HepG2 (cell line): ENCODE results near the gene RPP25L. TPM values are rescaled to one million over a fixed set of nuclear protein-coding genes. Genes with fewer than 3 reads are reported as not detected.

ENCODE experiments used
- ATAC-seq: fragments of 200-7000 bp; cut with Tn5 transposase; 3 replicates; pipeline ENCODE4 v1.9.1; 2020; ENCODE audit warnings: mild to moderate bottlenecking, moderate library complexity
- BruUV-seq: library from RNA; stranded (reverse); fragments of 400-500 nt; replicated peaks from 2 replicates; lab custom pipeline; 2021; lab: Mats Ljungman, UMichigan
- CTCF ChIA-PET: fragments of 300-600 bp; formaldehyde crosslinking; extraction: SDS; loops from one replicate; lab custom pipeline; 2021; ENCODE audit warnings: low total read pairs, inconsistent platforms, low intra/inter-chr PET ratio; lab: Yijun Ruan, JAX
- POLR2A ChIA-PET: fragments of 350-600 bp; sonication (Branson Sonifier 250); formaldehyde crosslinking; loops from one replicate; lab custom pipeline; 2020; ENCODE audit warnings: antibody characterized with exemption, inconsistent platforms; lab: Yijun Ruan, JAX
- DNase-seq: peaks from one replicate; pipeline ENCODE4 v3.0.0-alpha.2; 2015; ENCODE audit warnings: low spot score
- FAIRE-seq: peaks from 3 replicates; lab custom pipeline; 2011; peaks lifted over from hg19 to GRCh38; lab: Jason Lieb, UNC
- H2AFZ ChIP-seq: one replicate; pipeline ENCODE4 v1.6.1; 2011; ENCODE audit warnings: low read length, inconsistent platforms
- H3K27ac ChIP-seq: fragments of 300-600 bp; 3 replicates; pipeline ENCODE4 v1.8.0; 2011; ENCODE audit warnings: mixed run types, mild to moderate bottlenecking, mixed read lengths, low read length, inconsistent platforms; ENCODE audit not compliant: insufficient read depth; ENCODE audit errors: extremely low read length
- H3K27me3 ChIP-seq, 2 experiments: fragments of 200-600 bp in 1 of 2; 2 replicates in 1 of 2; 3 replicates in 1 of 2; pipeline versions ENCODE4 v1.6.0 to v1.8.0; 2011; ENCODE audit warnings: low read length in 2 of 2, mild to moderate bottlenecking in 2 of 2, moderate library complexity in 2 of 2, inconsistent platforms in 1 of 2; ENCODE audit not compliant: insufficient read depth in 2 of 2, control insufficient read depth in 1 of 2
- H3K36me3 ChIP-seq, 2 experiments: fragments of 200-600 bp in 1 of 2; replicated peaks in 1 of 2; 2 replicates in 1 of 2; 3 replicates in 1 of 2; pipeline versions ENCODE4 v1.5.1 to v1.8.0; 2011; ENCODE audit warnings: low read length in 2 of 2, inconsistent platforms in 1 of 2; ENCODE audit not compliant: insufficient read depth in 2 of 2, control insufficient read depth in 1 of 2
- H3K4me1 ChIP-seq: 2 replicates; pipeline ENCODE4 v1.5.1; 2012; ENCODE audit warnings: low read length, inconsistent platforms; ENCODE audit not compliant: insufficient read depth
- H3K4me2 ChIP-seq: 2 replicates; pipeline ENCODE4 v1.6.0; 2011; ENCODE audit warnings: low read depth, low read length, inconsistent platforms
- H3K4me3 ChIP-seq, 3 experiments: fragments of 200-600 bp in 1 of 3; sonication (generic), shearing (Covaris generic) in 1 of 3; replicated peaks in 1 of 3; 2 replicates each; pipeline ENCODE4 v1.5.1; 2011 to 2016; ENCODE audit warnings: low read length in 3 of 3, inconsistent platforms in 2 of 3, low read depth in 2 of 3, mild to moderate bottlenecking in 2 of 3, control low read depth in 1 of 3, mixed read lengths in 1 of 3; ENCODE audit not compliant: insufficient read depth in 1 of 3
- H3K79me2 ChIP-seq: one replicate; pipeline ENCODE4 v1.6.1; 2011; ENCODE audit warnings: low read length, inconsistent platforms; ENCODE audit not compliant: insufficient read depth
- H3K9ac ChIP-seq: 2 replicates; pipeline ENCODE4 v1.6.0; 2011; ENCODE audit warnings: mild to moderate bottlenecking, low read depth, low read length, inconsistent platforms; ENCODE audit not compliant: insufficient read depth
- H3K9me3 ChIP-seq: 2 replicates; pipeline ENCODE4 v1.5.1; 2012; ENCODE audit warnings: mild to moderate bottlenecking, low read length
- H4K20me1 ChIP-seq: 2 replicates; pipeline ENCODE4 v1.6.0; 2011; ENCODE audit warnings: inconsistent platforms, mild to moderate bottlenecking, low read length, moderate library complexity; ENCODE audit not compliant: insufficient read depth
- EHMT2 ChIP-seq: fragments of 200-600 bp; sonication (generic); IDR thresholded peaks from 2 replicates; pipeline ENCODE4 v1.7.0; 2017; ENCODE audit warnings: antibody characterized with exemption, low read depth, low read length, borderline replicate concordance
- GATA4 ChIP-seq: sonication (generic); IDR thresholded peaks from 2 replicates; pipeline ENCODE4 v1.6.1; 2016; ENCODE audit warnings: antibody characterized with exemption, low read depth, borderline replicate concordance
- IRF2 ChIP-seq: IDR thresholded peaks from 2 replicates; pipeline ENCODE4 v1.6.1; 2018; ENCODE audit warnings: missing genetic modification reagents, missing compliant biosample characterization
- KDM2A ChIP-seq: sonication (generic); formaldehyde crosslinking; IDR thresholded peaks from 2 replicates; pipeline ENCODE4 v1.4.0; 2020; ENCODE audit warnings: low read depth, missing genetic modification reagents, borderline replicate concordance
- MED1 ChIP-seq: sonication (generic); formaldehyde crosslinking; IDR thresholded peaks from 2 replicates; pipeline ENCODE4 v1.4.0; 2020; ENCODE audit warnings: missing genetic modification reagents
- MXD1 ChIP-seq: sonication (generic); formaldehyde crosslinking; IDR thresholded peaks from 2 replicates; pipeline ENCODE4 v1.4.0; 2020; ENCODE audit warnings: mild to moderate bottlenecking, missing genetic modification reagents
- PHF21A ChIP-seq: sonication (generic); formaldehyde crosslinking; IDR thresholded peaks from 2 replicates; pipeline ENCODE4 v1.5.0; 2020; ENCODE audit warnings: mild to moderate bottlenecking, missing genetic modification reagents
- PREB ChIP-seq: sonication (generic); formaldehyde crosslinking; IDR thresholded peaks from 2 replicates; pipeline ENCODE4 v1.4.0; 2020; ENCODE audit warnings: missing genetic modification reagents
- SMAD9 ChIP-seq: sonication (generic); formaldehyde crosslinking; IDR thresholded peaks from 2 replicates; pipeline ENCODE4 v1.5.1; 2020; ENCODE audit warnings: mild to moderate bottlenecking, missing genetic modification reagents
- SNAPC4 ChIP-seq: sonication (generic); formaldehyde crosslinking; IDR thresholded peaks from 2 replicates; pipeline ENCODE4 v1.4.0; 2020; ENCODE audit warnings: mild to moderate bottlenecking, missing genetic modification reagents
- TBL1XR1 ChIP-seq: fragments of 150-350 bp; IDR thresholded peaks from 2 replicates; pipeline ENCODE4 v1.6.1; 2014; ENCODE audit warnings: borderline replicate concordance, low read length; ENCODE audit not compliant: partially characterized antibody
- TCF7L2 ChIP-seq: IDR thresholded peaks from 2 replicates; pipeline ENCODE4 v1.6.1; 2011; ENCODE audit warnings: mild to moderate bottlenecking, low read depth, low read length, moderate library complexity
- TOPORS ChIP-seq: sonication (generic); formaldehyde crosslinking; IDR thresholded peaks from 2 replicates; pipeline ENCODE4 v1.8.0; 2023; ENCODE audit warnings: mild to moderate bottlenecking, missing genetic modification reagents
- ZFP91 ChIP-seq: sonication (generic); formaldehyde crosslinking; IDR thresholded peaks from 2 replicates; pipeline ENCODE4 v1.9.0; 2022; ENCODE audit warnings: missing genetic modification reagents, mild to moderate bottlenecking, borderline replicate concordance
- WGBS: methylation state at CpG from one replicate; pipeline ENCODE4 v1.1.6; 2017; ENCODE audit warnings: low lambda C conversion rate; 5-methylcytosine and 5-hydroxymethylcytosine counted together
- in situ Hi-C: cut with HindIII; loops from 2 replicates; pipeline ENCODE4 v1.10.0; 2017; ENCODE audit warnings: low pct_unique_long_range_greater_than_20kb; ENCODE audit not compliant: extremely low pct_ligation_motif_present
- intact Hi-C: fragments of 100-400 bp; cut with micrococcal nuclease; formaldehyde crosslinking; loops from one replicate; pipeline ENCODE4 v1.10.0; 2022; ENCODE audit not compliant: unreplicated experiment
- polyA plus RNA-seq, 8 experiments: library from polyadenylated mRNA; depleted of rRNA in 3 of 8; stranded (reverse) in 7 of 8; unstranded in 1 of 8; fragments of >200 nt; fragmentation: Illumina TruSeq in 4 of 8; extraction: Trizol in 4 of 8; gene quantifications; 2 replicates each; pipeline versions ENCODE4 v1.2.1 to v1.2.3, GENCODE V29; 2011 to 2016; ENCODE audit warnings: low read depth in 4 of 8, missing spikeins in 1 of 8, mixed read lengths in 1 of 8; ENCODE audit not compliant: insufficient read depth in 1 of 8
- total RNA-seq, 5 experiments: library from RNA; depleted of rRNA; stranded (reverse); fragments of >200 nt; fragmentation: Illumina TruSeq; extraction: Trizol; gene quantifications; 2 replicates each; pipeline ENCODE4 v1.2.3, GENCODE V29; 2016; ENCODE audit warnings: low read depth in 1 of 5
- TF ChIP-seq, protein P1 (sequence below): sonication (generic); formaldehyde crosslinking; IDR thresholded peaks from 2 replicates; pipeline ENCODE4 v1.5.0; 2020; ENCODE audit warnings: mild to moderate bottlenecking, low read depth, missing genetic modification reagents, borderline replicate concordance

Gene RPP25L
- total and polyA plus RNA-seq, 2 of the 13 experiments (the other 11 are each of a cell fraction or from before 2014, with no cell fraction given), result 24.5 to 27.3 TPM

DNA sequence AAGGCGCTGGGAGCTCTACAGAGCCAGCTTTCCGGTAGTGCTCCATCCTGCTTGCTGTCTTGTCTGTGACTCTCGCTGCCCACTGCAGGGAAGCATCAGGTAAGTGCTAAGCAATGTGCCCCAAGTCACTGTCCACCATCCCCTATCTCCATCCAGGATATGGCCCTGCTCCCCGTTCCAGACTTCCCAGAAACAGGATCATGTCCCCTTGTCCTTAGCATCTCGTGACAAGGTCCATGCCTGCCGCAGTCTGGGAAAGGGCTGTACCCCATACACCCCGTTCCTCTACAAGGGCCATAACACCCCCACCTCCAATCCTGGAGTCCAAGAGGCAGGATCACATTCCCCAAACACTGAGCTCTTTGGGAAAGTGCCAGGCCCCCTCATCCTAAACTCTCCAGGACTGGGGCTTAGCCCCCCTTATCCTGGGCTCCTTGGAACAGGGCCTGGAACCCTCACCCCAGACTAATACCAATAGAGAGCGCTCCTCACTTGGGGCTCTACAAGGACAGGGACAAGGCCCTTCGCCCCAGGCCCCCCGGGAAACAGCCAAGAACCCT, 566 bp downstream of the RPP25L start:
- Histone ChIP-seq H3K27me3 (no peaks in the 10 kb centered on the region), H3K4me3 (peak overlapping the region; percentile 84 to 91 (median 89)), H4K20me1 (no peaks in the 10 kb centered on the region; the same call in 1 of the 2 replicates), H3K4me2 (peak overlapping the region; percentile 77), H3K9ac (peak overlapping the region; percentile 95), H2AFZ (no peak overlapping the region), H3K9me3 (no peaks in the 10 kb centered on the region), H3K4me1 (peaks cover 40% of the 10 kb centered on the region), H3K27ac (peak overlapping the region; percentile 78), H3K79me2 (peaks cover 6% of the 10 kb centered on the region), H3K36me3 (no peaks in the 10 kb centered on the region)
- in situ Hi-C loops (no loop called here), intact Hi-C loops (no loop called here)
- ATAC-seq (peak; percentile 19), DNase-seq (no peak), FAIRE-seq (peak; percentile 8)
- ChIA-PET POLR2A (interaction anchor here (1.2 to 2.2 kb wide), 2 partner anchors 9 to 26 kb away, joined by 4 to 13 read pairs; partner anchors contain the start of genes DCTN3 and SIGMAR1), CTCF (interaction anchor here (3.5 kb wide), 1 partner anchor 22 kb away, joined by 54 read pairs; no protein-coding TSS in a partner anchor)
- BruUV-seq, result TSS peak; percentile 73
- WGBS, result 17% methylated on average over 7 of the region's 10 CpGs
- TF ChIP-seq, protein P1, sequence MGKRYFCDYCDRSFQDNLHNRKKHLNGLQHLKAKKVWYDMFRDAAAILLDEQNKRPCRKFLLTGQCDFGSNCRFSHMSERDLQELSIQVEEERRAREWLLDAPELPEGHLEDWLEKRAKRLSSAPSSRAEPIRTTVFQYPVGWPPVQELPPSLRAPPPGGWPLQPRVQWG (CRISPR knock-in tag), result no peak
- no peak for TF ChIP-seq IRF2 (CRISPR knock-in tag)
- TF ChIP-seq PREB (CRISPR knock-in tag), result 0 out of 2 replicates have a peak, but pooled peaks have one; percentile 24
- TF ChIP-seq MXD1, result no peak
- no peak for TF ChIP-seq TCF7L2
- TF ChIP-seq SNAPC4 (CRISPR knock-in tag), result 0 out of 2 replicates have a peak, but pooled peaks have one; percentile 9
- TF ChIP-seq EHMT2, result no peak
- 0 out of 2 replicates have a peak, but pooled peaks have one; percentile 14 for TF ChIP-seq ZFP91 (CRISPR knock-in tag)
- no peak for TF ChIP-seq PHF21A (CRISPR knock-in tag)
- TF ChIP-seq MED1, result no peak
- TF ChIP-seq TBL1XR1, result no peak
- TF ChIP-seq GATA4, result no peak
- TF ChIP-seq SMAD9, result no peak
- no peak for TF ChIP-seq KDM2A (CRISPR knock-in tag)
- no peak for TF ChIP-seq TOPORS (CRISPR knock-in tag)
